Esophagus mucosa (tissue), 1 donor: Measurements from ENCODE around the gene LRRC36. TPM values are rescaled to one million over a fixed set of nuclear protein-coding genes. Genes with fewer than 3 reads are reported as not detected.
A peak's percentile ranks its signal among the peaks of the same experiment; 100 is the strongest.
"Not testable (repeated sequence)": the region's sequence is repeated elsewhere in the genome, so short reads cannot be mapped to it uniquely, and the experiment has no call there.

Experiments
- ATAC-seq: fragments of 200-7000 bp; cut with Tn5 transposase; one replicate; pipeline ENCODE4 v1.9.1; 2020
- total RNA-seq: library from RNA; stranded (reverse); gene quantifications from one replicate; pipeline ENCODE4 v1.2.4, GENCODE V29; 2023
- donor health status: DM: yes; HTN: yes; CAD: no.

The LRRC36 gene
- total RNA-seq, 1 donor from 2014 or later, result not detected

GRCh38 chr16:67405336-67405735 lies 78.7 kb downstream of the LRRC36 start:
- no peak for ATAC-seq

- ATAC-seq, result no peak
Measured at GRCh38 chr16:67406111-67406971, 79.7 kb downstream of the LRRC36 start.

- ATAC-seq, result no peak
Measured at GRCh38 chr16:67407176-67407787, 80.7 kb downstream of the LRRC36 start.

GRCh38 chr16:67407788-67408452 lies 81.3 kb downstream of the LRRC36 start:
- no peak for ATAC-seq

GRCh38 chr16:67409631-67410030 lies 83.0 kb downstream of the LRRC36 start:
- ATAC-seq, result no peak

- ATAC-seq, result no peak
Measured at GRCh38 chr16:67411339-67411738, 84.7 kb downstream of the LRRC36 start.

- no peak for ATAC-seq
Measured at GRCh38 chr16:67412294-67412693, 85.7 kb downstream of the LRRC36 start.

- no peak for ATAC-seq
Measured at GRCh38 chr16:67413978-67414911, 87.6 kb downstream of the LRRC36 start.

GRCh38 chr16:67415421-67415820 lies 88.8 kb downstream of the LRRC36 start:
- not testable (repeated sequence) for ATAC-seq

- peak; percentile 91 for ATAC-seq
Measured at GRCh38 chr16:67415872-67416793, 89.5 kb downstream of the LRRC36 start, which contains the start of gene ZDHHC1. Gene ZDHHC1 (minus strand): TSS chr16:67416477. CDS start chr16:67407775, 8,702 bp downstream.

GRCh38 chr16:67417333-67418061 lies 90.9 kb downstream of the LRRC36 start:
- no peak for ATAC-seq

GRCh38 chr16:67419502-67419901 lies 92.9 kb downstream of the LRRC36 start:
- no peak for ATAC-seq

GRCh38 chr16:67419931-67420330 lies 93.3 kb downstream of the LRRC36 start:
- ATAC-seq, result no peak

GRCh38 chr16:67421030-67421429 lies 94.4 kb downstream of the LRRC36 start:
- no peak for ATAC-seq

- no peak for ATAC-seq
Measured at GRCh38 chr16:67423015-67423414, 96.4 kb downstream of the LRRC36 start.

- ATAC-seq, result no peak
Measured at GRCh38 chr16:67423611-67424260, 97.1 kb downstream of the LRRC36 start.

GRCh38 chr16:67424261-67424615 lies 97.6 kb downstream of the LRRC36 start:
- ATAC-seq, result no peak

GRCh38 chr16:67425061-67425460 lies 98.4 kb downstream of the LRRC36 start:
- no peak for ATAC-seq

GRCh38 chr16:67425580-67425979 lies 99.0 kb downstream of the LRRC36 start:
- ATAC-seq, result no peak

- no peak for ATAC-seq
Measured at GRCh38 chr16:67426022-67426421, 99.4 kb downstream of the LRRC36 start.
